ENCODE data around the gene LACTB.

LACTB gene

DNA sequence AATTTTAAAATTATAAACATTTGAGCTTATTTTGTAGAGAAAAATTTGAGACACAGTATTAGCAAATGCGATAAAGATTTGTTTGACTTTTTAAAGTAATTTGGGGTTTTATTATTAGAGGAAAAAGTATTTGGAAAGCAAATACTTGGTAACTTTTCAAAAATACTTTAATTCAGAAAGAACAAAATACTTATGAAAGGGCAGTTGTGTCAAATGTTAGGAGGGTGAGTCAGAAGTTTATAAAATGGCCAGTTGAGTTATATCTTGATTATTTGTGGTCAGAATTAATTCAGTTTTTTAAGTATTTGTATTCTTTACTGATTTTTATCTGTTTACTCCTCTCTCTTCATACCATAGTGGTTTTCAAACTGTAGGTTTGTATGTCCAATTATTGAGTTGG lies 12.1 kb downstream of the LACTB start:
- DNase-seq: no peak

- DNase-seq: no peak
Observed at GRCh38 chr15:63134245-63134985, 12.8 kb downstream of the LACTB start.

GRCh38 chr15:63135281-63135680 lies 13.6 kb downstream of the LACTB start:
- DNase-seq: no peak

DNA sequence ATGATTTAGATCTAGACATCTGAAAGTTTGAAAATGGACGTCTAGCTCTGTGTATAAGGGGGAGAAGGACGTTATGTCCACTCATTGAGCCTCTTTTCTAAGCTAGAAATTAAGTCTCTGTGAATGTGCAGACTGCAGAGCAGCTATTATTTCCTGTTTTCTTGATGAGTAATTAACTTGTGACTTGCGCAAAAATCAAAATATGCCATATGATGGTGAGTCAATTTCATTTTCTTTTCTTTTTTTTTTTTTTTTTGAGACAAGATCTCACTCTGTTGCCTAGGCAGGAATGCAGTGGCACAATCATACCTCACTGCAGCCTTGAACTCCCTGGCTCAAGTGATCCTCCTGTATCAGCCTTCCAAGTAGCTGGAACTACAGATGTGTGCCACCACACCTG lies 14.1 kb downstream of the LACTB start:
- DNase-seq: peak; percentile 85

GRCh38 chr15:63136742-63137141 lies 15.1 kb downstream of the LACTB start:
- no peak for DNase-seq

GRCh38 chr15:63140936-63141335 lies 19.3 kb downstream of the LACTB start:
- no peak for DNase-seq

- DNase-seq: no peak
Observed at GRCh38 chr15:63145426-63145825, 23.8 kb downstream of the LACTB start.

GRCh38 chr15:63146684-63147083 lies 25.0 kb downstream of the LACTB start:
- DNase-seq: no peak

DNA sequence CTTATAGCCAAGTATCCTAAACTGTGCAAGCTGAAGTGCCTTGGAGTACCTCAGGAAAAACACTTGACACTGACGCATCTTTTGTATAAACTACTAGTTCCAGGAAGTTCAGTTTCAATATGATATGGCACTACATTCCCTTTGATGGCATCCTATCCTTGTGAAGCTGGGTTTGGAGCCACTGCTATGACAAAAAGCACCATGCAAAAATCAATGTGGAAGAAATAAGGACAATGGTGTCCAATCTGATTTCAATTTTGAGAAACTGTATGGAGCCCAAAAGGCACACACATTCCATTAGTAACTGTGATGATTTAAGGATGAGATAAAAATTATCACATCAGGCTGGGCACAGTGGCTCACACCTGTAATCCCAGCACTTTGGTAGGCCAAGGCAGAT lies 30.0 kb downstream of the LACTB start:
- DNase-seq: no peak

DNA sequence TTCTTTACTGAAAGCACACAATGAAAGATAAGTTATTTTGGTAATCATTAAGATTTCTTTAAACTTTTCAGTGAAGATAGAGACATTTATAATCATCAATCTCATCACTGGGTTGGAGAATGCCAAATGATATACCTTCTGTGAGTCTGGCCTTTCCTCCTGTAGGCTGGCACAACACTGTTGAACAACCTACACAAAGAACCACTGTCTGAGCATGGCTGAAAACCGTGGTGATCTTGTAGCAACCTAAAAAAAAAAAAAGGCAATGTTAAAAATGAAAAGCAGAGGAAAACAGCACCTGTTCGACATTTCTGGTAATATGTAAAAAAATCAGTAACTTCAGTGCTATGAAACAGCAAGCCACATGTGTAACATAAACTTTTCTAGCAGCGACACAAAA lies 33.8 kb downstream of the LACTB start:
- no peak for DNase-seq

DNA sequence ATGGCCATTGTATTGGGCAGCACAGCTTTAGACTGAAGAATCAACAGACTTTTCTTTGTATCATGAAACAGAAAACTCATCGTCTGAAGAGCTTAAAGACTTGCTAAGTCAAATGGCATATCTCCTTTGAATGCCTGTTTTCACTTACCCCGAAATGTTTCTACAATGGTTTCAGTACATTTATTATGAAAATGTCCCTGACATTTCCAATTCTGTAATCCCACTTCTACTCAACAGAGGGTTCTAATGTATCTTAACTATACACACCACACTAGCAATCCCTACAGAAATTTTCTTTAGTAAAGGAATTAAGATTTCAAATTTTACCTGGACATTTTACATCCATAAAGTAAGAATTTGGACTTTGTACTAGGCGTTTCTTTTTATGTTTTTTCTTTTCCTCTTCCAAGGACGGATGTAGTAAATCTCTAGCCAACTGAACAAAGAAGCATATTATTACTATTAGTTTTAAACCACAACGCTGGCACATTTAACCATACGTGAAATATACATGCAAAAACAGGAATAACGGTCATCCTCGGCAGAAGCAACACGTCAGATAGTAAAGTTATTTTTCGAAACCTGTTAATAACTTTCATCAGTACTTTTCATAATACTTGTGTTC lies 34.5 kb downstream of the LACTB start:
- DNase-seq: no peak

GRCh38 chr15:63156755-63157117 lies 35.1 kb downstream of the LACTB start:
- peak; percentile 39 for DNase-seq

DNA sequence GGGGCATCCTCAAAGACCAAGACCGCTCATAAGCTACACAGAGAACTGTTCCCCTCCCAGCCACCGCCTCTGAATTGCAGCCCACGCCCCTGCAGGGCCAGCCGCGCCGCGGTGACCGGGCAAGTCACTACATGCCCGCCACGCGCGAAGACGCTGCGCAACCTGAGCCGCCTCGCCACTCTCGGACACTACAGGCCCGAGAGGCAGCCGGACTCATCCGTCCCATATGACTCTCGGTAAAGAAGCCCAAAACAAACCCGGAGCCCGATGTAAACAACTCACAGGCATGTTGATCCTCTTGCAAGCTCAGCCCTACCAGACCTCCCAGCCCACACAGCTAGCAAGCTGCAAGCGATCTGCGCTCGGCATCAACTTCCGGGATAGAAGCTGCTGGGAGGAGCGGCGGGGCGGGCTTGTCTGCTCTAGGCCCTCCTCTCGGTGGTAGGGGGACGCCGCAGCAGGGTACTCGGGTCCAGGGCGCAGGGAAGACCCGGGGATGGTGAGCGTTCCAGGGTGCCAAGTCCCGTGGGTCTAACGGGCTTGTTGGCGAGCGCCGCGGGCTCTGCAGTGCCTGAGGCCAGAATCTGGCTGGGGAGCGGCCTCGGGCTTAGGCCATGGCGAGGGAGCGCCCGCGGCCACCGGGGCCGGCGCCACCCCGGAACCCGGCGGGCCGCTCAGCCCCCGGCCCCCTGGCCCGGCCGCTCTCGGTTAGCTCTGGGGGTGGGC lies 35.6 kb downstream of the LACTB start, which contains the start of gene RPS27L:
Gene RPS27L, minus strand, starts transcription at position 360 of the 726 bp plus-strand sequence. Its CDS starts 72 bp downstream, at position 288.
- peak; percentile 94 for DNase-seq

- DNase-seq: peak; percentile 86
Observed at GRCh38 chr15:63157891-63158431, 36.3 kb downstream of the LACTB start.

- no peak for DNase-seq
Observed at GRCh38 chr15:63160638-63161037, 39.0 kb downstream of the LACTB start.

DNA sequence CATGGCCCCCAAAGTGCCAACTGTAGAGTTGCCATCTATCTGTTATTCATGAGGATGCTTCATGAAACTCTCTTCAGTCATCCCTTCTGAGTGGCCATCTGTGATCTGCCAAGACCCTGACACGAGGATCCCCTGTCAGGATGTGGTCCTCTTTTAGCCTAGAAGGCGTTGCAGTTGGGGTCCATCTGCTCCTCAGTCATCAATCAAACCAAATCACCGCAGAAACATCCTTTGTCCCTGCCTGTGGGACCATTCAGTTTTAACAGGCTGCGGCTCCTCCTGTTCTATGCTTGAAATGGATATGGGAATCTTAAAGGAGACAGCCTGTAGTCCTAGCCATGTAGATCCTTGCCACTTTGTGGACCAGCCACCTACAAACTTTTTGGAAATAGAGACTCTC lies 41.6 kb downstream of the LACTB start:
- DNase-seq: no peak

GRCh38 chr15:63165166-63165859 lies 43.7 kb downstream of the LACTB start:
- DNase-seq: no peak

DNA sequence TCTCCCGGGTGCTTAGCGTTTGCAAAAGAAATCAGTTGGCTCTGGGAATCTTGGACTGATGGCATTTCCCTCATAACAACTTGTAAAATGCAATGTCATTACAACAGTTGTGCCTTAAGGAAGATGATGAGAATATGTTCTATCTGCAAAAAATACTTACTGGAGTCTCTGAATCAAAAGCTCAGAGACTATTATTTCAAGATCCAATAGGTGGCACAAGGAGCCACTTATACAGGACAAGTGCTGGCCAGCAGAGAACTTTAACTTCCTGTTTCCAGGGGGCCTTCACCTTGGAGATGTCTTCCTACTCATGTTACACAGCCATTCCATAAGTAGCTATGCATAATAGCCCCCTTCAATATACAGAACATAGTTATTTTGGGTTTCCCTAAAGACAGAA lies 44.6 kb downstream of the LACTB start:
- DNase-seq: peak; percentile 32

DNA sequence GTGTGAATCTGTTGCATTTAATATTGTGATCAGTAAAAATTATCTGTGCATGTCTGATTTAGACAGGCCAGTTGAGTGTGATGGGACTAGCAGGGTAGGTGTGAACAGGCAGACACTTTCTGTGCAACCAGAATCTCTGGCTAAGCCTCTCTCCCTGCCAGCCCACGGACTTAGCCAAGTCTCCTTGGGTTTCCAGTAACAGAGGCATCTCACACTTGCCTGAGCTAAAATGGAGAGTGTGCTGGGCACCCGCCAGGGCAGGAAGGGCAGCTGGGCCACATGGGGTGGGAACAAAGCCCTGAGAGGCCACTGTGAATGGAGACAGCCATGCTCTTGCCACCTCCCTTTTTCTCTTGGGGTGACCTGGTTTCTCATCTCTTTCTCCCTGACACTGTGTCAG lies 48.1 kb downstream of the LACTB start:
- no peak for DNase-seq

DNA sequence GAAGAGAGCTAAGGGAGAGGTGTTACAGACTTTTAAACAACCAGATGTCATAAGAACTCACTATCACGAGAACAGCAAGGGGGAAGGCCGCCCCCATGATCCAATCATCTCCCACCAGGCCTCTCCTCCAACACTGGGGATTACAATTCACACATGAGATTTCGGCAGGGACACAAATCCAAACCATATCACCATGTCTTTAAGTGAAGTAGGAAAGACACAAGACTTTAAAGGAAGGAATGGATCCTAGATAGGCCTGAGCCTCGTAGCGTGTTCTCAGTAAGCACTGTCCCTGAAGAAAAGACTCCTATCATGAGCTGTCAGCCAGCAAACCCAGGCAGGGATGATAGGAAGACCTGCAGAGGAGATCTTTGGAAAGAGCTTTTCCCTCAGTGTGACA lies 50.7 kb downstream of the LACTB start:
- DNase-seq: no peak

- DNase-seq: no peak
Observed at GRCh38 chr15:63172851-63173451, 51.3 kb downstream of the LACTB start.

DNA sequence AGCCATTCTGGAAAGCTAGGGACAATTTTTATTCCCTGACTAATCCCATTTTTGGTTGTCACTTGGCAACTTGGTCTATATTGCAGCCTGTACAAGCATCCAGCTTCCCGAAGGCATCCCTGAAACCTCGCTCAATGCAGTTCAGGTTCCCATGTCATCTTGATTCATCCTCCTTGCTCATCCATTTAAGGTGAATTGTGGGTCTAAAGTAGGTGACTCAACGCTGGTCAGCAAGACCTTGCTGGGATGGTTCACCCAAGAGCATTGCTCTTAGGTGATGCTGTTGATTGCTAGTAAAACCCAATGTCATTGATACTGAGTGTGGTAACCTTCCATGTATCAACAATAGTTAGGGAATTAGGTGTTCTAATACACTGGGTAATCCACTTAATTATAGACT lies 54.6 kb downstream of the LACTB start:
- DNase-seq: no peak

Data from fibroblast of skin of back (primary cell).